Ascending aorta (tissue), 2 donors: ENCODE data around the gene CFHR1. TPM values are rescaled to one million over a fixed set of nuclear protein-coding genes. Genes with fewer than 3 reads are reported as not detected.

ENCODE experiments used
- DNase-seq, 2 donors: peaks; one replicate each; pipeline ENCODE4 v3.0.0-alpha.2; 2019; ENCODE audit warnings: low spot score in 2 of 2
- H3K27ac ChIP-seq, 2 donors: fragments of 200-600 bp; sonication (generic); one replicate each; pipeline ENCODE4 v1.5.1; 2016 to 2017; ENCODE audit warnings: mild to moderate bottlenecking in 1 of 2
- H3K27me3 ChIP-seq: fragments of 200-600 bp; sonication (generic); one replicate; pipeline ENCODE4 v1.5.1; 2017
- H3K36me3 ChIP-seq, 2 donors: fragments of 200-600 bp; sonication (generic); one replicate each; pipeline ENCODE4 v1.5.1; 2016
- H3K4me1 ChIP-seq, 2 donors: fragments of 200-600 bp; sonication (generic); one replicate each; pipeline ENCODE4 v1.5.1; 2016 to 2017; ENCODE audit warnings: mild to moderate bottlenecking in 1 of 2
- H3K4me3 ChIP-seq, 2 donors: fragments of 200-600 bp; sonication (generic); one replicate each; pipeline ENCODE4 v1.5.1; 2016 to 2017; ENCODE audit warnings: mild to moderate bottlenecking in 1 of 2
- H3K9me3 ChIP-seq, 2 donors: fragments of 200-600 bp; sonication (generic); one replicate each; pipeline ENCODE4 v1.5.1; 2016
- CTCF ChIP-seq, 3 experiments: fragments of 200-600 bp in 2 of 3; fragments of 450-650 bp in 1 of 3; sonication (generic) in 2 of 3; IDR thresholded peaks; one replicate each; pipeline ENCODE4 v1.5.1; 2016 to 2019; ENCODE audit warnings: antibody characterized with exemption in 3 of 3, mild to moderate bottlenecking in 1 of 3, moderate library complexity in 1 of 3
- intact Hi-C: fragments of 100-400 bp; cut with DNase I; formaldehyde crosslinking; loops from one replicate; pipeline ENCODE4 v1.15.1; 2023
- total RNA-seq: library from RNA; depleted of rRNA; stranded (reverse); fragments of >200 nt; gene quantifications from one replicate; pipeline ENCODE4 v1.1.0, GENCODE V29; 2016

The CFHR1 gene
- total RNA-seq, 1 donor from 2014 or later = 16.0 TPM

- Histone ChIP-seq H3K9me3 (no peaks in the 10 kb centered on the region), H3K4me3 (no peak overlapping the region), H3K27ac (no peak overlapping the region), H3K36me3 (no peaks in the 10 kb centered on the region), H3K4me1 (no peaks in the 10 kb centered on the region), H3K27me3 (no peaks in the 10 kb centered on the region)
- intact Hi-C loops = no loop called here
- DNase-seq = no peak
- TF ChIP-seq CTCF (IDR thresholded peaks at IDR 0.05) = no peak
Measured at GRCh38 chr1:196875935-196876334, 56.4 kb downstream of the CFHR1 start.

GRCh38 chr1:196877964-196878363 lies 58.4 kb downstream of the CFHR1 start:
- no peaks in the 10 kb centered on the region for H3K27me3 ChIP-seq
- no peak for DNase-seq
- H3K4me1 ChIP-seq = no peaks in the 10 kb centered on the region
- no peak for TF ChIP-seq CTCF (IDR thresholded peaks at IDR 0.05)
- H3K27ac ChIP-seq = no peak overlapping the region
- intact Hi-C loops = no loop called here
- H3K4me3 ChIP-seq = no peak overlapping the region
- no peaks in the 10 kb centered on the region for H3K9me3 ChIP-seq
- no peaks in the 10 kb centered on the region for H3K36me3 ChIP-seq

Other genes starting within 250 kb of the CFHR1 start
- gene KCNT2, start 211.3 kb upstream of the CFHR1 start, total RNA-seq = 8.4 TPM
- 108 TPM for gene CFH, start 167.7 kb upstream of the CFHR1 start, total RNA-seq
- gene CFHR3, start 44.9 kb upstream of the CFHR1 start, total RNA-seq = not detected
- gene CFHR4, start 68.3 kb downstream of the CFHR1 start, total RNA-seq = not detected
- not detected for gene CFHR2, start 124.0 kb downstream of the CFHR1 start, total RNA-seq
- gene CFHR5, start 157.8 kb downstream of the CFHR1 start, total RNA-seq = not detected
- not detected for gene F13B, start 247.5 kb downstream of the CFHR1 start, total RNA-seq